Erythroblast (primary cell): ENCODE measurements around the gene ASH1L.

ENCODE experiments used
- GATA1 ChIP-seq: IDR thresholded peaks from 2 replicates; pipeline ENCODE4 v1.6.1; 2011; ENCODE audit warnings: low read depth, mild to moderate bottlenecking, control low read depth, low read length, moderate library complexity
- POLR2A ChIP-seq: IDR thresholded peaks from 2 replicates; pipeline ENCODE4 v1.6.1; 2011; ENCODE audit warnings: mild to moderate bottlenecking, low read length

GRCh38 chr1:155526356-155526755 is 36.2 kb downstream of the ASH1L start:
- TF ChIP-seq POLR2A (no peak), GATA1 (no peak)
